A549 (cell line): ENCODE results near the gene UQCC3.

ENCODE experiments used
- CHD4 ChIP-seq: fragments of 200-600 bp; sonication (generic); IDR thresholded peaks from 2 replicates; pipeline ENCODE4 v1.6.1; 2016; ENCODE audit warnings: antibody characterized with exemption, mild to moderate bottlenecking, borderline replicate concordance
- CTCF ChIP-seq: fragments of >200 bp; sonication (Bioruptor Twin); formaldehyde crosslinking; IDR thresholded peaks from 3 replicates; pipeline ENCODE4 v1.5.1; 2016
- HOXB13 ChIP-seq: fragments of 250-450 bp; sonication (Bioruptor Pico); IDR thresholded peaks from 2 replicates; pipeline ENCODE4 v1.5.0; 2020; ENCODE audit warnings: low read depth, mild to moderate bottlenecking, moderate library complexity
- JUN ChIP-seq, 2 experiments: fragments of >200 bp; sonication (Bioruptor Twin); formaldehyde crosslinking; IDR thresholded peaks; 2 replicates in 1 of 2; 3 replicates in 1 of 2; pipeline ENCODE4 v1.6.1; 2016 to 2017
- NFE2L2 ChIP-seq: fragments of 150-350 bp; conservative IDR thresholded peaks from 2 replicates; pipeline ENCODE4 v1.6.1; 2014; ENCODE audit warnings: low read length
- POLR2A ChIP-seq: IDR thresholded peaks from 2 replicates; pipeline ENCODE4 v1.6.1; 2012; ENCODE audit warnings: mild to moderate bottlenecking, low read length
- POLR2AphosphoS2 ChIP-seq: conservative IDR thresholded peaks from 2 replicates; pipeline ENCODE4 v1.6.1; 2012; ENCODE audit warnings: low read length, improper control_type of control experiment, inconsistent platforms
- RCOR1 ChIP-seq: fragments of 150-350 bp; IDR thresholded peaks from 2 replicates; pipeline ENCODE4 v1.6.1; 2014; ENCODE audit warnings: antibody characterized with exemption, low read length, low read depth
- RFX5 ChIP-seq: fragments of 450-650 bp; IDR thresholded peaks from 2 replicates; pipeline ENCODE4 v1.7.1; 2014; ENCODE audit warnings: antibody characterized with exemption, mild to moderate bottlenecking, moderate library complexity
- SREBF2 ChIP-seq: fragments of 450-650 bp; IDR thresholded peaks from 2 replicates; pipeline ENCODE4 v1.6.1; 2014; ENCODE audit warnings: mild to moderate bottlenecking, moderate library complexity
- TF ChIP-seq, protein P1 (sequence below): IDR thresholded peaks from 2 replicates; pipeline ENCODE4 v1.6.1; 2012; ENCODE audit warnings: low read depth, borderline replicate concordance

GRCh38 chr11:62671236-62671607 lies 251 bp upstream of the UQCC3 start:
- TF ChIP-seq POLR2A (no peak), CTCF (no peak), JUN (IDR thresholded peaks at IDR 0.05) (no peak), NFE2L2 (no peak), POLR2AphosphoS2 (no peak), RFX5 (no peak), RCOR1 (no peak), CHD4 (no peak), HOXB13 (CRISPR knock-in tag) (no peak), SREBF2 (no peak)
- TF ChIP-seq, protein P1, sequence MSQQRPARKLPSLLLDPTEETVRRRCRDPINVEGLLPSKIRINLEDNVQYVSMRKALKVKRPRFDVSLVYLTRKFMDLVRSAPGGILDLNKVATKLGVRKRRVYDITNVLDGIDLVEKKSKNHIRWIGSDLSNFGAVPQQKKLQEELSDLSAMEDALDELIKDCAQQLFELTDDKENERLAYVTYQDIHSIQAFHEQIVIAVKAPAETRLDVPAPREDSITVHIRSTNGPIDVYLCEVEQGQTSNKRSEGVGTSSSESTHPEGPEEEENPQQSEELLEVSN: no peak
